Activated CD4-positive, CD25-positive, alpha-beta regulatory T cell treated with anti-CD3 and anti-CD28 coated beads, Interleukin-2, amount 50 U/mL, for 16 hours (primary cell): ENCODE measurements around the gene SOX8.
"Not testable (repeated sequence)": the region's sequence is repeated elsewhere in the genome, so short reads cannot be mapped to it uniquely, and the experiment has no call there.

Experiments used
- DNase-seq: peaks from one replicate; pipeline ENCODE4 v3.0.0-alpha.2; 2020; ENCODE audit warnings: low read depth, low spot score

Gene SOX8

DNA sequence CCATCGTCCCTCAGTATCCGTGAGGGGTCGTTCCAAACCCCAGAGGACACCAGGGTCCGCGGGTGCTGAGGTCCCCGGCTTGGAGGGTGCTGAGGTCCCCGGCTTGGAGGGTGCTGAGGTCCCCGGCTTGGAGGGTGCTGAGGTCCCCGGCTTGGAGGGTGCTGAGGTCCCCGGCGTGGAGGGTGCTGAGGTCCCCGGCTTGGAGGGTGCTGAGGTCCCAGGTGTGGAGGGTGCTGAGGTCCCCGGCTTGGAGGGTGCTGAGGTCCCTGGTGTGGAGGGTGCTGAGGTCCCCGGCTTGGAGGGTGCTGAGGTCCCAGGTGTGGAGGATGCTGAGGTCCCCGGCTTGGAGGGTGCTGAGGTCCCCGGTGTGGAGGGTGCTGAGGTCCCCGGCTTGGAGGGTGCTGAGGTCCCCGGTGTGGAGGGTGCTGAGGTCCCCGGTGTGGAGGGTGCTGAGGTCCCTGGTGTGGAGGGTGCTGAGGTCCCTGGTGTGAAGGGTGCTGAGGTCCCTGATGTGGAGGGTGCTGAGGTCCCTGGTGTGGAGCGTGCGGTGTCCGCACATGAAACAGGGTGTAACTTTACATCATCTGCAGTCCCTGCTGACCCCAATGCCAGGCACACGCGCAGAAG is 43.7 kb downstream of the SOX8 start:
- DNase-seq = not testable (repeated sequence)

DNA sequence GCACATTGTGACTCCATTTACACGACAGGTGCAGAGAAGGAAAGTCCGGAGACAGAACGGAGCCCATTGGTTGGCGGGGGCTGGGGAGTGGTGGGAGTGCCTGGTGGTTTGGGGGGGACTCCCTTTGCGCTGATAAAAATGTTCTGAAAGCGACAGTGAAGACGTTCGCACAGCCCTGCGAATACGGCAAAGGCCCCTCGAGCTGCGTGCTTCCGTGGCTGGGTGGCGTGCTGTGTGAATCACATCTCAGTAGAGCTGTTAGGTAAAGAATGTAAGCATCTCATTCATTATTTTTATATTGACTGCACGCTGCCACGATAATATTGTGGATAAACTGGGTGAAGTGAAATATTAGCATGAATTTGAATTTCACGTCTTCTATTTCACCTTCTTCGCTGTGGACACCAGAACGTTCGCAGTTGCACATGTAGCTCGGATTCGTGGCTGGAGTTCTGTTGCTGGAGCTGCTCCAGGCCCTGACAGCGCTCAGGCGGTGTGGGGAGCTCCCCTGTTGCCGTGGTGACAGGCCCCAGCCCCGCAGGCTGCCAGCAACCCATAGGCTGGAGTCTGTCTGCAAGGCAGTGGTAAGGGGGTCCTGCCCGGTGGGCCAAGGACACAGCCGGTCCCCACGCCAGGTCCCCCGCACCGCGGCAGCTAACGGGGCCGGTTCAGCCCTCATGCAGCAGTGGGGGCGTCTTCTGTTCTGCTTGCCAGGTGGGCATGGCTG is 44.6 kb downstream of the SOX8 start:
- DNase-seq = no peak

DNA sequence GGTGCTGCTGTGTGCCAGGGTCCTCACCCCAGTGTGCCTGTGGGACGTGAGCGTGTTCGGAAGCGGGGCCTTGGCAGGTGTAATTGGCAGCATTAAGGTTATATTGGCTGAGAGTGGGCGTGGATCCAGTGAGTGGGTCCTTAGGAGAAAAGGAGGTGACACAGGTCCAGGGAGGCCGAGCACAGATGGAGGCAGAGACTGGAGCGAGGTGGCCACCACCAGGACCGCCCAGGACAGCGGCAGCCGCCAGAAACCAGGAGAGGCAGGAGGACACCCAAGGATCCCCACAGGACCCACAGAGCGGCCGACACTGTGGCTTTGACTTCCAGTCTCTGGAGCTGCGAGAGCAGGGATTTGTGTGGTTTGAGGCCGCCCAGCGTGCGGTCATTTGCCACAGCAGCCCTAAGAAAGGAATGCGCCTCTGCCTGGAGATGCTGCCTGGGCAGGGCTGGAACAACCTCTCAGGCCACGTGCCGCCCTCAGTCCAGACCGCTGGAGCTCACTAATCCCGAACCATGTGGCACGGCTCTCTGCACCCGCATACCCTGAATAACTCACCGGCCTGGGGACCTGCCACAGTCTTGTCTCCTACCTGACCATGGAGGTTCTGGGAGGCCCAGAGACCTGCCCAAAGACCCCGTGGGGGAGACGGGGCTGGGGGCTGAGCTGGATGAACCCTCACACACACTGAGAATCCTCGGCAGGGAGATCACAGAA is 45.4 kb downstream of the SOX8 start:
- DNase-seq = no peak

DNA sequence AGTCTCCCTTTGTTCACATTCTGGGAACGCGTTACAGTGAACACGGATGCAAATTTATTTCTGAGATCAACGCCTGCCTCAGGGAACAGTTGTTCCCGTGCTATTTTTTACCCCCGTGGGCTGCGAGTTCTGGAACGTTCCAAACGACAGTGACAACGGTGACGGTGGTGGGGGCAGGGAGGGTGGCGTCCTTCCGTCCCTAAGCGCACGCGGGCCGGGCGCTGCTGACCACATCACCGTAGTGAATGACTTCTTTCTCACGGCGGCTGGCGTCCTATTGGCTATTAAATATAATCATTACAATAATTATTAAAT is 45.9 kb downstream of the SOX8 start:
- no peak for DNase-seq

DNA sequence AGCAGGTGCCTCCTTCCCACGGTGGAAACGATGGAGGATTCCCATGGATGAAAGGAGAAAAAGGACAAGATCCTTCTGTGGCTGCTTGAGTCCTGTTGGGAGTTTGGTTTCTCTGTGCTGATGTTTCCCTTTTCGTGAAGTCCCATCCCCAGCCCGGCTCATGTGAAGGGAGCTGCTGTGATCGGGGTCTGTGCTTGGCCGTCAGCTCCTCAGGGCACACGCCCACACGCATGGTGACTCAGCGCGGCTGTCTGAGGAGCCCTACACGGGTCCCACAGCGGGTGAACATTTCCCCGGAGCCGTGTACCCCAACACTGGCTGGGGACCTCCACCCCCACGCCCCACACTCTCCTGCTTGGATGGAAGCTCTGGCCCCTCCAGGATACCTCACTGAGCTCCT is 46.5 kb downstream of the SOX8 start:
- DNase-seq = no peak

DNA sequence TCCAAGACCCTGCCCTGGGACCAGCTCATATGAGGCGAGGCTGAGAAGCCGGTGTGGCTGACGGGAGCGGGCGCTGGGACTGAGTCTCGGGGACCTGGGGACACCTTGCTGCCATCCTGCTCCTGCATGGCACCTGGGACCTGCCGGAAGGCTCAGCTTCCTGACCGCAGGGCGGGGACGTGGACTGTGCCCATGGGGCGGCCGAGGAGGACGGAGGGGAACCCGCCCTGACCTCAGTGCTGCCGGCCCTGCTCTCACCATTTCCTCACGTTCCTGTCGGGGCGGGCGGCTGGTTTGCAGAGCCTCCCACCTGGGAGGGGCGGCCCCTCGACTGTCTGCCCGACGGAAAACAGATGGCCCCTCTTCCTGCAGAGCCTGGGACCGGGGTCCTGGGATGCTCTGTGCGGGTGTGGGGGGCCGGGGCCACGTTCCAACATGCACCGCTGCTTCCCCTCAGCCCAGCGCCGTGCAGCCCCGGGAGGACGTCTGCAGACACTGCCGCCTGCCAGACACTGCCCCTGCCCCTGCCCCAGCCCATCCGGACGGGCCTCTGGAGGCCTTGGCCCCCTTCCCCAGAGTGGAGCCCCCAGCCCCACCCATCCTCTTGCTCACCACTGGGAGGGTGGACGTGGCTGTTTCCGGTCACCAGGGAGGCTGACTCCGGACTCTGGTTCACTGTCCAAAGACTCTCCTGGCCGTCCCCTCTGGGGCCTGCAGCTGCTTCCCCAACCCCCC is 47.1 kb downstream of the SOX8 start:
- no peak for DNase-seq

DNA sequence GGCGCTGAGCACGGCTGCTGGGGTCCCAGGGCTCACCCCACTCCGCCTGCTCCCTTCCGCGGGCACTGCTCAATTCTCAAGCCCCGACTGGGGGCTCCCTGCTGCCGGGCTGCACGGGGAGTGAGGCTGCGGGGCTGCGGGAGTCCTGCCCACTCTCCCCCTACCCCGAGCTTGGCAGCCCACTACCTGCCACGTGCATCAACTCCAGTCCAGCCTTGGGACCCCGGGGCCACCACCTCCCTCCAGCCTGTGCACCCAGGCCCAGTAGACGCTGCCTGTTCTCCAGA is 47.6 kb downstream of the SOX8 start:
- DNase-seq = no peak

DNA sequence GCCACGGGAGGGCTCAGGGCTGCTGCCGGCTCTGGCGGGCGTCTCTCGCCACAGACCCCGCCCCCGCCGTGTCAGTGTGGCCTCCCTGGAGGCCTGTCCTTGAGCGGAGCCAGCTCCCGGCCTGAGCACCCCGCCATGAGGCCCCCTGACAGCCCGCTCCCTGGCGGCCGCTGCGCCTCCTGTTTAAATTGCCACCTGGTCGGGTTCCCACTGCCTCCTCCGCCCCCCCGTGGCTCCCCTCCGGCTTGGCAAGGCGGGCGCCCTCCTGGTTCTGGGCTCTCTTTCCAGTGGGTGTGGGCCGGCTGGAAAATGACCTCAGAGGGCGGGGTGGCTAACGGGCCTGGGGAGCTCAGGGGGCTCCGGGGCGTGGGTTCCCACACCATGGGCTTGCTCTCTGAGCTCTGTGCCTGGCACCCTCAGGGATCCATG is 48.9 kb downstream of the SOX8 start:
- no peak for DNase-seq

DNA sequence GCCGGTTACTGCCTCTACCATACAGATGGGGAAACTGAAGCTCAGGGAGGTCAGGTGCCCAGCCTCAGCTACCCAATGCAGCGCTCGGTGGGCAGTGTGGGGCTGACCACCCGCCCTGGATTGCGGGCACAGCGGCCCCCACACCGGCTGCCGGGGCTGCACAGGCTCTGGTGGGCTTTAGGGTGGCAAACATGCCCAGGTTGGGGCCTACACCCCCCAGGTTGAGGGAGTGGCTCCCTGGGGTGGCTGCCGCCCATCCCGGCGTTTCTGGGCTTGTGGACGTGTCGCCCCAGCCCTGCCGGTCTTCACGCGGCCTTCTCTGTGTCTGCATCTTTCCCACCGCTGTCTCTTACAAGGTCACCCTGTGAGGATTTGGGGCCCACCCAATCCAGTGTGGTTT is 50.1 kb downstream of the SOX8 start:
- DNase-seq = no peak

DNA sequence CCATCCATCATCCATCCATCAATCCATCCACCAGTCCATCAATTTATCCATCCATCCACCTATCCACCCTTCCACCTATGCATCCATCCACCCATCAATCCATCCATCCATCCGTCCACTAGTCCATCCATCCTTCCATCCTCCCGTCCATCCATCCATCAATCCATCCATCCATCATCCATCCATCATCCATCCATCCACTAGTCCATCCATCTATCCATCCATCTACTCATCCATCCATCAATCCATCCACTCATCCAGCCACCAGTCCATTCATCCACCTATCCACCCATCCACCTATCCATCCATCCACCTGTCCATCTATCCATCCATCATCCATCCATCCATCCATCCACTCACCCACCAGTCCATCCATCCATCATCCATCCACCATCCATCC is 51.0 kb downstream of the SOX8 start:
- no peak for DNase-seq

DNA sequence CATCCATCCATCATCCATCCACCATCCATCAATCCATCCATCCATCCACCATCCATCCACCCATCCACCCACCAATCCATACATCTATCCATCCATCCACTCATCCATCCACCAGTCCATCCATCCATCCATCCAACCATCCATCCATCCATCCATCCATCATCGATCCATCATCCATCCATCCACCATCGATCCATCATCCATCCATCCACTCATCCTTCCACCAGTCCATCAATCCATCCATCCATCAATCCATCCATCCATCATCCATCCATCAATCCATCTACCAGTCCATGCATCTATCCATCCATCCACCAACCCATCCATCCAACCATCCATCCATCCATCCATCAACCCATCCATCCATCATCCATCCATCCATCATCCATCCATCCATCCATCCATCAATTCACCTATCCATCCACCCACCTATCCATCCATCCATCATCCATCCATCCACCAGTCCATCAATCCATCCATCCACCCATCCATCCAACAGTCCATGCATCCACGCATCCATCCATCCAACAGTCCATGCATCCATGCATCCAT is 51.6 kb downstream of the SOX8 start:
- no peak for DNase-seq

DNA sequence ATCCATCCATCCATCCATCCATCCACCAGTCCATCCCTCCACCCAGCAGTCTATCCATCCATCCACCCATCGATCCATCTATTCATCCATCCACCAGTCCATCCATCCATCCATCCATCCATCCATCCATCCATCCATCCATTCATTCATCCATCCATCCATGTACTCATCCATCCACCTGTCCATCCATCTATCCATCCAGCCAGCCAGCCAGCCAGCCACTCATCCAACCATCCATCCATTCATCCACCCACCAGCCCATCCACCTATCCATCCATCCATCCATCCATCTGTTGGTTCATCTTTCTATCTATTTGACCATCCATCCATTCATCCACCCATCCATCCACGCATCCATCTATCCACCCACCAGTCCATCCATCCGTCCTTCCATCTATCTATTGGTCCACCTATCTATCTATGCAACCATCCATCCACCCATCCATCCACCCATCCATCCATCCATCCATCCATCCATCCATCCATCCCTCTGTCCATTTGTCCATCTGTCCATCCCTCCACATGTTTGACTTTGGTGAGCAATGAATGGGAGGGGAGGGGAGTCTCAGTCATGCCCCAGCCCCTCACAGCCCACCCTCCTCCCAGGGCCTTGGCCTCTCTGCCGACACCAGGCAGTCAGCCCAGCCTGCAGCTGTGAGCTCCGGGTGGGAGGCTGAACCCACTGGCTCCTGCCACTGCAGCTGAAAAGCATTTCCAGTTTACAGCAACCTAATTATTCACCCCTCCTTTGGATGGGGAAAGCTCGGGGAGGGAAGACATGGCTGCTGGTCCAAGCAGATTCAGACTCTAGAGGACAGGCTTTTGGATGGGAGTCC is 52.9 kb downstream of the SOX8 start:
- no peak for DNase-seq

DNA sequence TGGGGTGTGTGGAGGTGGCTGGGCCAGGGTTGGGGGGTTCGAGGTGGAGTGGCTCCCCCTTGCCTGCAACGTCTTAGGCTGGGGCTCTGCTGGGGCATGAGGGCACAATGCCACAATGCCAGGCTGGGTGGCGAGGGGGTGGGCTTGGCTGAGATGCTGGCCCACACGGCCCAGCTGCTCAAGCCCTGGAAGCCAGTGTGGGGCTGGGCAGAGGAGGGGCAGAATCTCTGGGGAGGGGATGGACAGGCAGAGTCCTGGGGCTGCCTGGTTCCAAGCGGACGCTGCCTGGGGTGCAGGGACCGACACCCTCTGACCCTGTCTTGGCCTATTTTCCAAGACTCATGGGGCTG is 53.5 kb downstream of the SOX8 start:
- no peak for DNase-seq

DNA sequence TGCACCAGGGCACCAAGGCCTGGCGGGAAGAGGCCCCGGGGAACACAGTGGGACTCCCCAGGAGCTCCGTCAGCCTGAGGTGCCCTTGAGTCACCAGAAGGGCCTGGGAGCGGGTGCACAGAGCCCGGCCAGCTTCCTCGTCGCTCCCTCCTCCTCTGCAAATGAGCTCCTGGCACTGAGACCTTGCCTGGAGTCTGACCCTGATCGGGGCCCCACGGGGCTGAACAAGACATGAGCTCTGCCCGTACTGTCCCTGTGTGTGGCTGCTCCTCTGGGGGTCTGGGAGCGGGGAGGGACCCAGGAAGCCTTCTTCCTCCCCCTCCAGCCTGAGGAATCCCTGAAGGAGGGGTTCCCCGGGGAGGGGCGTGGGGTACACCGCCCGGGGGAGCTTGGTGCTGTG is 54.6 kb downstream of the SOX8 start:
- no peak for DNase-seq
